Stimulated activated naive CD8-positive, alpha-beta T cell treated with anti-CD3 and anti-CD28 coated beads, Interleukin-15, Interleukin-2, amounts not matched to agents 100 U/mL and 50 U/mL, for 24 hours (primary cell): ENCODE data around the gene ANKRD24.
"Not testable (repeated sequence)": the region's sequence is repeated elsewhere in the genome, so short reads cannot be mapped to it uniquely, and the experiment has no call there.

Experiments
- ATAC-seq: fragments of 150-1000 bp; cut with Tn5 transposase; one replicate; pipeline ENCODE4 v1.10.0; 2021
- DNase-seq: peaks from one replicate; pipeline ENCODE4 v3.0.0; 2021

ANKRD24 gene

DNA sequence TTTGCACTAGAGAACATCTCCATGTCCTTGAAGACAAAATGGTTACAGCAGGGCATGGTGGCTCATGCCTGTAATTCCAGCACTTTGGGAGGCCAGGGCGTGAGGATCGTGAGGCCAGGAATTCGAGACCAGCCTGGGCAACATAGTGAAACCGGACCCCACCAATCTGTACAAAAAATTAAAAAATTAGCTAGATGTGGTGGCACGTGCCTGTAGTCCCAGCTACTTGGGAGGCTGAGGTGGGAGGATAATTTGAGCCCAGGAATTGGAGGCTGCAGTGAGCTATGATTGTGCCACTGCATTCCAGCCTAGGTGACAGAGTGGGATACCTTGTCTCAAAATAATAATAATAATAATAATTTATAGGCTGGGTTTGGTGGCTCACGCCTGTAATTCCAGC lies 47.7 kb downstream of the ANKRD24 start:
- not testable (repeated sequence) for ATAC-seq

DNA sequence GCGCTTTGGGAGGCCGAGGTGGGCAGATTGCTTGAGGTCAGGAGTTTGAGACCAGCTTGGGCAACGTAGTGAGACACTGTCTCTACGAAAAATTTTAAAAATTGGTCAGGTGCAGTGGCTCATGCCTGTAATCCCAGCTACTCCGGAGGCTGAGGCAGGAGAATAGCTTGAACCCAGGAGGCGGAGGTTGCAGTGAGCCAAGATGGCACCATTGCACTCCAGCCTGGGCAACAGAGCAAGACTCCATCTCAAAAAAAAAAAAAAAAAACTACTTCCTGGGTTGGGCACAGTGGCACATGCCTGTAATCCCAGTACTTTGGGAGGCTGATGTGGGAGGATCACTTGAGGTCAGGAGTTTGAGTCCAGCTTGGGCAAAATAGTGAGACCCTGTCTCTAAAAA lies 49.0 kb downstream of the ANKRD24 start:
- DNase-seq, ATAC-seq: not testable (repeated sequence)

More for the DNA sequence above, 47.7 kb downstream of the ANKRD24 start:
- not testable (repeated sequence) for DNase-seq

DNA sequence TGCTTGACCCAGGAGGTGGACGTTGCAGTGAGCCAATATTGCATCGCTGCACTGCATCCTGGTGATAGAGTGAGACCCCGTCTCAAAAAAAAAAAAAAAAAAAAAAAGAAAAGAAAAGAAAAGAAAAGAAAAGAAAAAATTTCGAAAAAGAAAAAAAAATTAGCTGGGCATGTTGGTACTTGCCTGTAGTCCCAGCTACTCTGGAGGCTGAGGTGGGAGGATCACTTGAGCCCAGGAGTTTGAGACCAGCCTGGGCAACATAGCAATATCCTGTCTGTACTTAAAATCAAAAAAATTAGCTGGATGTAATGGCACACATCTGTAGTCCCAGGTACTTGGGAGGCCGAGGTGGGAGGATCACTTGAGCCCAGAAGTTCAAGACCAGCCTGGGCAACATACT lies 49.6 kb downstream of the ANKRD24 start:
- ATAC-seq, DNase-seq: not testable (repeated sequence)

DNA sequence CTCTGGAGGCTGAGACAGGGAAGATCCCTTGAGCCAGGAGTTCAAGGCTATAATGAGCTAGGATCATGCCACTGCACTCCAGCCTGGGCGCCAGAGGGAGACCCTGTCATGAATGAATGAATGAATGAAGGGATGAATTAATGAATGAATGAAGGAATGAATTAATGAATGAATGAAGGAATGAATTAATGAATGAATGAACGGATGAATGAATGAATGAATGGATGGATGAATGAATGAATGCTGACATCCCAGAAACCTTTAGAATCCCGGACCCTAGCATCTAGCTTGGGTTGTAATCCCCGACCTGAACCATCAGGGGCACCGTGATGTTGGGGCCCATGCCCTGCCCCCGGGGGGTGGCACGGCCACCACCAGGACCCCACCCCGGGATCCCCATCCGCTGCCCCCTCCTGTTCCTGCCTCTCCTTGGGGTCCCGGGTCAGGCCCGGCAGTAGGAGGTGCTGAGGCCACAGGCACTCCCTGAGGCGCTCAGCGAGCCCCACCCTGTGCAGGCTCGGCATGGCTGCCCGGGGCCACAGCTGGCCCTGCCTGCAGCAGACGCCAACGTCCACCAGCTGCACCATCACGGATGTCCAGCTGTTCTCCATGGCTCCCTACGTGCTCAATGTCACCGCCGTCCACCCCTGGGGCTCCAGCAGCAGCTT lies 50.3 kb downstream of the ANKRD24 start:
- no peak for DNase-seq
- ATAC-seq, result no peak

DNA sequence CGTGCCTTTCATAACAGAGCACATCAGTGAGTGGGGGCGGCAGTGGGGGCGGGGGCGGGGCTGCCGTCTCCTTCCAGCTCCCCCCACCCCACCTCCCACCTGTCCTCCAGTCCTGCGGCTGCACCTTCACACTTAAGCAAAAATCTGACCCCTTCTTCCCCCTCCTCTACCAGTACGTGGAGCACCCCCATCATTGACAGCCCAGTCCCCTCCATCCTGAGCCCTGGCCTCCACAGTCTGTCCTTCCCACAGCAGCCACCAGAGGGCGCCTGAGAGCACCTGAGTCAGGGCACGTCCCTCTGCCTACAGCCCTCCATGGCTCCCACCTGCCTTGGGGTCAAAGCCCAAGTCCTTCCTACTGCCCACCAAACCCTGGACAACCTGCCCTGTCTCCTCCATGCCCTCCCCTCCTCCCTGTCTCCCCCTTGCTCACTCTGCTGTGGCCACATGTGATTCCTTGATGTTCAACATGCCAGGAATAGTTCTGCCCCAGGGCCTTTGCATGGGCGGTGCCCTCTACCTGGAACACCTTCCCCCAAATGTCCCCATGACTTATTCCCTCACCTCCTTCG lies 50.9 kb downstream of the ANKRD24 start:
- peak; percentile 33 for ATAC-seq
- peak; percentile 89 for DNase-seq

DNA sequence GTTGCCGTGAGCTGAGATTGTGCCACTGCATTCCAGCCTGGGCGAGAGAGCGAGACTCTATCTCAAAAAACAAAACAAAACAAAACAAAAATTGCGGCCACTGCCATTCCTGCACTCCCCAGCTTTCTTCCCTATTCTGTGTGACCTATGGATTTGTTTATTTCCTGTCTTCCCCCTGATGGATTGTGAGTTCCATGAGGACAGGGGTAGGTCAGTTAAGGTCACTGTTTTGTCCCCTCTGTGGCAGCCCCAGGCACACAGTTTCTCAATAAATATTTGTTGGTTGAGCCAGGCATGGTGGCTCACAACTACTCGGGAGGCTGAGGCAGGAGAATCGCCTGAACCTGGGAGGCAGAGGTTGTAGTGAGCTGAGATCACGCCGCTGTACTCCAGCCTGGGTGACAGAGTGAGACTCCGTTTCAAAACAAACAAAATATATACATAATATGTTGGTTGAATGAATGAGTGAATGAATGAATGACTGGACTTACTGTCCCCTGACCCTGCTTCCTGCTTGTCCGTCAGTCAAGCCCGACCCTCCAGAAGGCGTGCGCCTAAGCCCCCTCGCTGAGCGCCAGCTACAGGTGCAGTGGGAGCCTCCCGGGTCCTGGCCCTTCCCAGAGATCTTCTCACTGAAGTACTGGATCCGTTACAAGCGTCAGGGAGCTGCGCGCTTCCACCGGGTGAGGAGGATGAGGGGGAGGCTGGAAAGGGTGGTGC lies 51.8 kb downstream of the ANKRD24 start:
- ATAC-seq (no peak), DNase-seq (no peak)

DNA sequence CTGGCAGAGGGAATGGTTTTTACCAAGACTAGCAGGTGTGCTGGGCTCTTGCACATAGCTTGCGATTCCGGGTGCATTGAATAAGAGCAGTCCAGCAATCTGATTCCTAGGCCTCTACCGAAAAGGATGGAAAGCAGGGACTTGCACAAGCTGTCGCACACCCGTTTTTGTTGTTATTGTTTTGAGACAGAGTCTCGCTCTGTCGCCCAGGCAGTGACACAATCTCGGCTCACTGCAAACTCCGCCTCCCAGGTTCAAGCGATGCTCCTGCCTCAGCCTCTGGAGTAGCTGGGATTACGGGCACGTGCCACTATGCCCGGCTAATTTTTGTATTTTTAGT lies 52.3 kb downstream of the ANKRD24 start:
- ATAC-seq (no peak), DNase-seq (no peak)

DNA sequence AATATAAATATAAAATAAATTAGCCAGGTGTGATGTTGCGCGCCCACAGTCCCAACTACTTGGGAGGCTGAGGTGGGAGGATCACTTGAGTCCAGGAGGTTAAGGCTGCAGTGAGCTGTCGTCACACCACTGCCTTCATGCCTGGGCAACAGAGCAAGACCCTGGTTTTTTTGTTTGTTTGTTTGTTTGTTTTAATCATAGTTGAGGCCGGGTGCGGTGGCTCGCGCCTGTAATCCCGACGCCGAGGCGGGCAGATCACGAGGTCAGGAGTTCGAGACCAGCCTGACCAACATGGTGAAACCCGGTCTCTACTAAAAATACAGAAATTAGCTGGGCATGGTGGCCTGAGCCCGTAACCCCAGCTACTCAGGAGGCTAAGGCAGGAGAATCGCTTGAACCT lies 55.0 kb downstream of the ANKRD24 start:
- not testable (repeated sequence) for ATAC-seq, DNase-seq

DNA sequence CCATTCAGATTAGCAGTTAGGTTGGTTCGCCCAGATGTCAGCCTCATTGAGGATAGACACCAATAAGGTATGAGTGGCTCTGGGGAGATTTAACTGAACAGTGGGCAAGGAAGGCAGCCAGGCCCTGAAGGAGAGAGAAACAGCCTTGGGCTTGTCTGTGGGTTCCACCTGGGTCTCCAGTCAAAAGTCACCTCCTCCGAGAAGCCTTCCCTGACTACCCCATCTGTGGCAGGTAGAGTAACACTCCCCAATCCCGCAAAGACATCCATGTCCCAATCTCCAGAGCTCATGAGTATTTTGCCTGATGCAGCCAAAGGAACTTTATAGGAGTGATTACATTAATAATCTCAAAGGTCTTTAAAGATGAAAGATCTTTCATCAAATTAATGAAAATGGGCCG lies 56.3 kb downstream of the ANKRD24 start:
- no peak for DNase-seq
- ATAC-seq, result no peak

DNA sequence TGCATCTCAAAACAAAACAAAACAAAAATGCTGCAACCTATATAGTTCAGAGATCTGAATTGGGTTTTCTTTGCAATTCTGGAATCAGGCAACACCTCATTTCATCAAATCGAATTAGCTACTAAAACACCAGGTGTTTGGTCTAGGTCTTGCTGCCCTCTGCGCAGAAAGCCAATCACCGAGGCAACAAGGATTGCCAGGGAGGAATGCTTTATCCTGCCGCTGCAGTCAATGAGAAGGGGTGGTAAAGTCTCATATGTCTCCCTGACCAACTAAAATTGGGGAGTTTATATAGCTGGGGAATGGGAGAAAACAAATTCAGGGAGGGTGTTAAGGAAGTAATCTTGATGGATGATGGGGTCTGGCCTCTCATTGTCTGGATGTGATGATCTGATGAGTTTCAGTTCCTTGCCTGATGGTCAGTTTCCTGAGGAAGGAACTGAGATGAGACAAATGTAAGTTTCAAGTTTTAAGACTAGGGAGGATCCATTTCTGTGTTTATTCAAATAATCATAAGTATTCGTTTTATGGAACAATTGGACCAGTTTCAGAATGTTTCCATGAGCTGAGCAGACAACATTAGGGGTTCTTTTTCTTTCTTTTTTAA lies 59.4 kb downstream of the ANKRD24 start:
- ATAC-seq (no peak), DNase-seq (no peak)

DNA sequence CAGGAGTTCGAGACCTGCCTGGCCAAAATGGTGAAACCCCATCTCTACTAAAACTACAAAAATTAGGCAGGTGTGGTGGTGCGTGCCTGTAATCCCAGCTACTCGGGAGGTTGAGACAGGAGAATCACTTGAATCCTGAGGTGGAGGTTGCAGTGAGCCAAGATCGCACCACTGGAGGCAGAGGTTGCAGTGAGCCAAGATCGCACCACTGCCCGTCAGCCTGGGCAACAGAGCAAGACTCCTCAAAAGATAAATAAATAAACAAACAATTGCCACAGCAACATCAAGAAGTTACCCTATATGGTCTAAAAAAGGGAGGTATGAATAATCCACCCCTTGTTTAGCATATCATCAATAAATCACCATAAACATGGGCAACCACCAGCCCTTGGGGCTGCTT lies 63.4 kb downstream of the ANKRD24 start:
- ATAC-seq, DNase-seq: not testable (repeated sequence)

DNA sequence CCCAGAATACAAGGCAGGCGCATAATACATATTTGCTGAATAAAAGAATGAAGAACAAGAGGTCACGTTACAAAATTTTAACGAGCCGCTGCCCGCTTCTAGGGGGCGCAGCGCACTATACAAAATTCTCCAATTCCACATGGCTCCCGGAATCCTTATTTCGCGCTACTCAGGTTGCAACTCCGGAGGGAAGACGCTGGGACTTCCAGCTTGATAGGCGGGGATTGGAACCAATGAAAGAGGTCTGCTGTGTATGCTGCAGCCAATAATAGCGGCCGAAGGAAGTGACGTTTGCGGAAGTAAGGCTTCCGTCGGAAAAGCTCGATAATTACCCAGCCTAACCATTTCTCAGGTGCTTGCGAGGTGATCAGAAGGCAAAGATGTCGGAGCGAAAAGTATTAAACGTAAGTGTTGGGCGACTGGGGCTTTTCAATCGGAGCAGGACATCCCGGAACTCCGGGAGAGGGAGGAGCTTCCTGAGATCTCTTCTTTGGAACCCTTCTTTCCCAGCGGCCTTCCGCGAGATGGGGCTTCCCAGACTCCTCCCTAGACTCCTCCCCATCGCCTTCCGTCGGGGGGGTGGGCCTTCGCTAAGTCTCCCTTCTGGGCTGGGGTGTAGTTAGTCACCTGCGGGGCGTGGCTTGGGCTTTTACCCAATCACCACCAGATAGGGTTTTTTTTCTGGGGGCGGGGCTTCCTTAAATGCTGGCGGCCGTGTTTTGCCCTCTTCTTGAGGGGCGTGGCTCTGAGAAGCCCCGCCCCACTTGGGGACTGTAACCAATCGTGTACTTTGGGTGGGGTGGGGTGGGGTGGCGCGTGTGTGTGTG lies 64.5 kb downstream of the ANKRD24 start, which contains the start of gene YJU2:
YJU2 (plus strand) TSS at position 314 of the 827 bp plus-strand sequence; CDS start at position 381, 67 bp downstream.
- ATAC-seq (peak; percentile 96), DNase-seq (peak; percentile 99)

DNA sequence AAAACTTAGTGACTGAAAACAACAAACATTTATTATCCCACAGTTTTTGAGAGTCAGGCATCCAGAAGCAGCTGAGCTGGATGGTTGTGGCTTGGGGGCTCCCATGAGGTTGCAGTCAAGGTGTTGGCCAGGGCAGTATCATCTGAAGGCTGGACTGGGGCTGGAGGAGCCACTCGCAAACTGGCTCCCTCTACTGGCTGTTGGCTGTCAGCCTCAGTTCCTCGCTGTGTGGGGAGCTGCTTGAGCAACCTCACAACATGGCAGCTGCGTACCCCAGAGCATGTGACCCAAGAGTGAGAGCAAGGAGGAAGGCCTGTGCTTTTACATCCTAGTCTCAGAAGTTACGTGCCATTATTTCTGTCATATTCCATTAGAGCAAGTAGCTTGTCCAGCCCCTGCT lies 74.1 kb downstream of the ANKRD24 start:
- ATAC-seq (no peak), DNase-seq (no peak)

DNA sequence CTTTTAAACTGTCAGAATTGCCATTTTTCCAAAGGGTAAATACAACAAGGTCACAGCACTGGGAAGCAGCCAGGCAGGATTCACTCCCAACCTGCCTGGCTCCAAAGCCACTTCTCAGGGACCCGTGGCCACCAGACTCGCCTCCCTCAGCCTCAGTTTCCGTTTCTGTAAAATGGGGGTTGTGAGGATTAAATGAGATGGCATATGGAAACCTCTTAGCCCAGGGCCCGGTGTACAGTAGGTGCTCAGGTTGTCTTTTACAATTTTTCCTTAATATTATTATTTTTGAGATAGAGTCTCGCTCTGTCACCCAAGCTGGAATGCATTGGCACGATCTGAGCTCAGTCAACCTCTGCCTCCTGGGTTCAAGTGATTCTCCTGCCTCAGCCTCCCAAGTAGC lies 74.5 kb downstream of the ANKRD24 start:
- DNase-seq (no peak), ATAC-seq (no peak)

DNA sequence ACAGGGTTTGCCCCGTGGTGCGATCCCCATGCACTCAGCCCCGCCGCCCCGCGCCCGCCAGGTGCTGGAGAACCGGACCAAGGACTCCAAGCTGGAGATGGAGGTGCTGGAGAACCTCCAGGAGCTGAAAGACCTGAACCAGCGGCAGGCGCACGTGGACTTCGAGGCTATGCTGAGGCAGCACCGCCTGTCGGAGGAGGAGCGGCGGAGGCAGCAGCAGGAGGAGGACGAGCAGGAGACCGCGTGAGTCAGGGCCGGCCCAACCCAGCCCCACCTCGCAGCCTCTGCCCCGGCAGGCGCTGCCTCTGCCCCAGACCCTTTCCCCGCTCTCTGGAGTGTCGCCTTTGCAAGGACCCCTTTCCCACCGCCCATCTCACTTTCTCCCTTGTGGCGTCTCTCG lies 75.7 kb downstream of the ANKRD24 start:
- no peak for DNase-seq
- ATAC-seq, result no peak

DNA sequence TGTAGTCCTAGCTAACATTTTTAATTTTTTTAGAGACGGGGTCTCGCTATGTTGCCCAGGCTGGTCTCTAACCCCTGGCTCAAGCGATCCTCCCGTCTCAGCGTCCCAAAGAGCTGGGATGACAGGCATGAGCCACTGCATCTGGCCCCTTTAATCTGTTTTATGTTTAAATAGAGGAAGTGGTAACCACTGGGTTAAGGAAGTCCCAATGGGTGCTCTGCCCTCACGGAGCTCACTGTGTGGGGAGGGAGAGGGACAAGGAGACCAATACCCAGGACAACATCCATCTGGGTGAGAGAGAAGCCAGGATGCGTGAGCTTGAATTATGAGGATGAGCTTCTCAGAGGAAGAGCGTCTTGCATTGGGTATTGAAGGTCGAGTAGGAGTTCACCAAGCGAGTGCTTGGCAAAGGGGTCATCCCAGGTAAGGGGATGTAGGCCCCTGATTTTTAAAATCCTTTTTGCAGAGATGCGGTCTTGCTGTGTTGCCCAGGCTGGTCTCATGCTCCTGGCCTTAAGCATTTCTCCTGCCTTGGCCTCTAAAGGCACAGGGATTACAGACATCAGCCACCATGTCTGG lies 78.2 kb downstream of the ANKRD24 start:
- no peak for ATAC-seq

DNA sequence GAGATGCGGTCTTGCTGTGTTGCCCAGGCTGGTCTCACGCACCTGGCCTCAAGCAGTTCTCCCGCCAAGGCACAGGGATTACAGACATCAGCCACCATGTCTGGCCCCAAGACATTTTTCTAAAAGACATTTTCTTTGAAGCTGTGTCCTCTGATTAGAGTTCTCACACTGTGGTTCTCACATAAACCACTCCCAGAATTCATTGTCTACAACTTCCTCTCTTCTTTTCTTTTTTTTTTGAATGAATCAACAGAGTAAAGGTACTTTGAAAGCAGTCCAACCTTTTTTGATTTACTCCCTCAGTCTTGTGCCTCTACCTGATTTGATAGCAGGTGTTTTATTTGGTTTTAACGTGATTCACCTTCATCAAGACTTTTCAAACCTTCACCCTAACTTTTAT lies 82.3 kb downstream of the ANKRD24 start:
- DNase-seq (no peak), ATAC-seq (no peak)

More for the DNA sequence above, 78.2 kb downstream of the ANKRD24 start:
- DNase-seq, result no peak

DNA sequence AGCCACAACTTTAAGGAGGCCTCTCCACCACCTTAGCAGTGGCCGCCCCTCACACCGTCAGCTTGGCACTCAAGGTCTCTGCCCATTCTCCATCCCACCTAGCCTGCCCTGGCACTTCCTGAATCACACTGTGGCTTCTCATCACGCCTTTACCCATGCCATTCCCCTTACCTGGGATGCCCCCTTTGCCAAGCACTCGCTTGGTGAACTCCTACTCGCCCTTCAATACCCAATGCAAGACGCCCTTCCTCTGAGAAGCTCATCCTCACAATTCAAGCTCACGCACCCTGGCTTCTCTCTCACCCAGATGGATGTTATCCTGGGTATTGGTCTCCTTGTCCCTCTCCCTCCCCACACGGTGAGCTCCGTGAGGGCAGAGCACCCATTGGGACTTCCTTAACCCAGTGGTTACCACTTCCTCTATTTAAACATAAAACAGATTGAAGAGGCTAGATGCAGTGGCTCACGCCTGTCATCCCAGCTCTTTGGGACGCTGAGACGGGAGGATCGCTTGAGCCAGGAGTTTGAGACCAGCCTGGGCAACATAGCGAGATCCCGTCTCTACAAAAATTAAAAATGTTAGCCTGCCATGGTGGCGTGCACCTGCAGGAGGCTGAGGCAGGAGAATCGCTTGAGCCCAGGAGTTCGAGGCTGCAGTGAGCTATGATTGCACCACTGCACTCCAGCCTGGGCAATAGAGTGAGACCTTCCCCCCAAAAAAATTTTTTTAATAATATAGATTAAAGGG lies 83.9 kb downstream of the ANKRD24 start:
- no peak for DNase-seq
- ATAC-seq, result no peak

DNA sequence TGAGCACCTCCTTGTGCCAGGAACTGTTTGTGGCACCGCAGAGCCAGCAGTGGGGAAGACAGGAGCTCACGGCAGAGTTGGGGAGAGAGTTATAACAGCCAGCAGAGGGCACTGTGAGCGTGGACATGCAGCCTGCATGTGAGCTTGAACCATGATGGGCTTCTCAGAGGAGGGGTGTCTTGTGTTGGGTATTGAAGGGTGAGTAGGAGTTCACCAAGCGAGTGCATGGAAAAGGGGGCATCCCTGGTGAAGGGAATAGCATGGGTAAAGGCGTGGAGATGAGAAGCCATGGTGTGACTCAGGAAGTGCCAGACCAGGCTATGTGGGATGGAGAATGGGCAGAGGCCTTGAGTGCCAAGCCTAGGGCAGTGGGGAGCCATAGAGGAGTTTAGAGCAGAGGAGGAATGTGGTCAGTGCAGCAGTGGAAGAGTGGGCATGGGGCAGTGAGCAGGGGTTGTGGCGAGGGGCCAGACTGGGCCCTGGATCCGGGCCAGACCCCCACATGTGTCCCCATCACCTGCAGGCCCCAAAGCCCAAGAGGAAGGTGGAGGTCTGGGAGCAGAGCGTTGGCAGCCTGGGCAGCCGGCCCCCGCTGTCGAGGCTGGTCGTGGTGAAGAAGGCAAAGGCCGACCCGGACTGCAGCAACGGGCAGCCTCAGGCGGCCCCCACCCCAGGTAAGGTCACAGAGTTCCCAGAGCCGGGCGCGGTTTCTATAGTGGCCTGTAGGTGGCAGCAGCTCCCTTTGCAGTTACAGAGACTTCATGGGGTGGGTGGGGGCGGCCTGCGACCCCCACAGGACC lies 84.8 kb downstream of the ANKRD24 start:
- ATAC-seq (peak; percentile 68), DNase-seq (peak; percentile 76)
